Measurements from ENCODE around the gene ADAM12. TPM values are rescaled to one million over a fixed set of nuclear protein-coding genes. Genes with fewer than 3 reads are reported as not detected.

Gene ADAM12
- total and polyA plus RNA-seq, 4 donors = 0.03 to 0.33 (median 0.19) TPM

DNA sequence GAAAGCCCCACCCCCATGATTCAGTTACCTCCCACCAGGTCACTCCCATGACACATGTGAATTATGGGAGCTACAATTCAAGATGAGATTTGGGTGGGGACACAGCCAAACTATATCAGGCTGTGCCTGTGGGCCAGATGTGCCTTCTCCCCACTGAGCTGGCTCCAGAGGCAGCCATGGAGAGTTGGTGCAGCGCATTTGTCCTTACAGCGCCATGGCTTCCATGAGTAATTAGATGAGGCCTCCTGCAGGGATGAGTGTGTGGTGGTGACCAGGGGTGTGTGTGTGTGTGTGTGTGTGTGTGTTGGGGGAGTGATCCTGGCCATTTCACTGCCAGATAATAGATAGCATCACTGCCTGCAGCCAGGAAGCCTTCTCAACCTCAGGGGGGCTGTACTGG, 397.3 kb downstream of the ADAM12 start:
- Histone ChIP-seq H3K9ac (ENCODE audit: low read depth in 1 of 2, low read length in 2 of 2) (no peak overlapping the region), H3K27me3 (ENCODE audit: control insufficient read depth in 4 of 4, insufficient read depth in 4 of 4, low read length in 3 of 4) (peaks cover 0 to 2% (median 0%) of the 10 kb centered on the region in 4 donors), H3K36me3 (ENCODE audit: control insufficient read depth in 4 of 4, insufficient read depth in 3 of 4, low read depth in 1 of 4, low read length in 3 of 4) (no peaks in the 10 kb centered on the region), H3K4me1 (ENCODE audit: control insufficient read depth in 4 of 4, insufficient read depth in 4 of 4, low read length in 3 of 4) (no peaks in the 10 kb centered on the region), H3K4me3 (ENCODE audit: low read depth in 1 of 3, low read length in 3 of 3) (no peak overlapping the region), H3K9me3 (ENCODE audit: control insufficient read depth in 4 of 4, low read length in 3 of 4) (no peaks in the 10 kb centered on the region), H3K27ac (ENCODE audit: low read depth in 1 of 2, low read length in 2 of 2) (no peak overlapping the region)
- TF ChIP-seq TAF1 (conservative IDR thresholded peaks at IDR 0.05) (no peak), JUND (IDR thresholded peaks at IDR 0.05) (no peak), RAD21 (IDR thresholded peaks at IDR 0.05) (no peak), GABPA (IDR thresholded peaks at IDR 0.05 in 1 of 2, conservative IDR thresholded peaks at IDR 0.05 in 1 of 2) (no peak), EGR1 (IDR thresholded peaks at IDR 0.05; ENCODE audit: low read depth in 2 of 2) (no peak), RXRA (IDR thresholded peaks at IDR 0.05) (no peak), FOXA2 (IDR thresholded peaks at IDR 0.05) (no peak)
- TF ChIP-seq, protein P1, sequence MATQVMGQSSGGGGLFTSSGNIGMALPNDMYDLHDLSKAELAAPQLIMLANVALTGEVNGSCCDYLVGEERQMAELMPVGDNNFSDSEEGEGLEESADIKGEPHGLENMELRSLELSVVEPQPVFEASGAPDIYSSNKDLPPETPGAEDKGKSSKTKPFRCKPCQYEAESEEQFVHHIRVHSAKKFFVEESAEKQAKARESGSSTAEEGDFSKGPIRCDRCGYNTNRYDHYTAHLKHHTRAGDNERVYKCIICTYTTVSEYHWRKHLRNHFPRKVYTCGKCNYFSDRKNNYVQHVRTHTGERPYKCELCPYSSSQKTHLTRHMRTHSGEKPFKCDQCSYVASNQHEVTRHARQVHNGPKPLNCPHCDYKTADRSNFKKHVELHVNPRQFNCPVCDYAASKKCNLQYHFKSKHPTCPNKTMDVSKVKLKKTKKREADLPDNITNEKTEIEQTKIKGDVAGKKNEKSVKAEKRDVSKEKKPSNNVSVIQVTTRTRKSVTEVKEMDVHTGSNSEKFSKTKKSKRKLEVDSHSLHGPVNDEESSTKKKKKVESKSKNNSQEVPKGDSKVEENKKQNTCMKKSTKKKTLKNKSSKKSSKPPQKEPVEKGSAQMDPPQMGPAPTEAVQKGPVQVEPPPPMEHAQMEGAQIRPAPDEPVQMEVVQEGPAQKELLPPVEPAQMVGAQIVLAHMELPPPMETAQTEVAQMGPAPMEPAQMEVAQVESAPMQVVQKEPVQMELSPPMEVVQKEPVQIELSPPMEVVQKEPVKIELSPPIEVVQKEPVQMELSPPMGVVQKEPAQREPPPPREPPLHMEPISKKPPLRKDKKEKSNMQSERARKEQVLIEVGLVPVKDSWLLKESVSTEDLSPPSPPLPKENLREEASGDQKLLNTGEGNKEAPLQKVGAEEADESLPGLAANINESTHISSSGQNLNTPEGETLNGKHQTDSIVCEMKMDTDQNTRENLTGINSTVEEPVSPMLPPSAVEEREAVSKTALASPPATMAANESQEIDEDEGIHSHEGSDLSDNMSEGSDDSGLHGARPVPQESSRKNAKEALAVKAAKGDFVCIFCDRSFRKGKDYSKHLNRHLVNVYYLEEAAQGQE (IDR thresholded peaks at IDR 0.05) = no peak
- TF ChIP-seq, protein P2, sequence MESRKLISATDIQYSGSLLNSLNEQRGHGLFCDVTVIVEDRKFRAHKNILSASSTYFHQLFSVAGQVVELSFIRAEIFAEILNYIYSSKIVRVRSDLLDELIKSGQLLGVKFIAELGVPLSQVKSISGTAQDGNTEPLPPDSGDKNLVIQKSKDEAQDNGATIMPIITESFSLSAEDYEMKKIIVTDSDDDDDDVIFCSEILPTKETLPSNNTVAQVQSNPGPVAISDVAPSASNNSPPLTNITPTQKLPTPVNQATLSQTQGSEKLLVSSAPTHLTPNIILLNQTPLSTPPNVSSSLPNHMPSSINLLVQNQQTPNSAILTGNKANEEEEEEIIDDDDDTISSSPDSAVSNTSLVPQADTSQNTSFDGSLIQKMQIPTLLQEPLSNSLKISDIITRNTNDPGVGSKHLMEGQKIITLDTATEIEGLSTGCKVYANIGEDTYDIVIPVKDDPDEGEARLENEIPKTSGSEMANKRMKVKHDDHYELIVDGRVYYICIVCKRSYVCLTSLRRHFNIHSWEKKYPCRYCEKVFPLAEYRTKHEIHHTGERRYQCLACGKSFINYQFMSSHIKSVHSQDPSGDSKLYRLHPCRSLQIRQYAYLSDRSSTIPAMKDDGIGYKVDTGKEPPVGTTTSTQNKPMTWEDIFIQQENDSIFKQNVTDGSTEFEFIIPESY (IDR thresholded peaks at IDR 0.05) = no peak
- TF ChIP-seq, protein P3, sequence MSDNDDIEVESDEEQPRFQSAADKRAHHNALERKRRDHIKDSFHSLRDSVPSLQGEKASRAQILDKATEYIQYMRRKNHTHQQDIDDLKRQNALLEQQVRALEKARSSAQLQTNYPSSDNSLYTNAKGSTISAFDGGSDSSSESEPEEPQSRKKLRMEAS (IDR thresholded peaks at IDR 0.05) = no peak
- DNase-seq (ENCODE audit: low spot score) = no peak
- 95% methylated on average over 2 of the region's 2 CpGs for WGBS

DNA sequence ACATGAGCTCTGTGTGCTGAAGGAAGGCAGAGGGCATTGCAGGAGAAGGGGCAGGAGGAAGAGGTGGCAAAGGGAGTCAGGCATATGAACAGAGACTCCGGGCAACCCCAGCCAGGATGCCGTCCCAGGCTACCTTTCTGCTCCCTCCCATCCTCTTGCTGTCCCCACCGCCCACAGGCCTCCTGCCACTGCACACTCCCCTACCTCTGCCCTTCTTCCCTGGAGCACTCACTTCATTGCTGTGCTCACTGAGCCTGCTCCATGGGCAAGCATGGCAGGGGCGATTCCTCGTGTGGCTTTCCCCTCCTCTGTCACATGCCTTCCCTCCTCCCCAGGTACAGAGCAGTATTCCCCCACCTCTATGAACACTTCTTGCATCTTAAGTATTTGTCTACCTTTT, 398.5 kb downstream of the ADAM12 start:
- no peaks in the 10 kb centered on the region for H3K27me3 ChIP-seq (ENCODE audit: control insufficient read depth in 4 of 4, insufficient read depth in 4 of 4, low read length in 3 of 4)
- no peaks in the 10 kb centered on the region for H3K36me3 ChIP-seq (ENCODE audit: control insufficient read depth in 4 of 4, insufficient read depth in 3 of 4, low read depth in 1 of 4, low read length in 3 of 4)
- H3K9me3 ChIP-seq (ENCODE audit: control insufficient read depth in 4 of 4, low read length in 3 of 4) = no peaks in the 10 kb centered on the region
- H3K4me3 ChIP-seq (ENCODE audit: low read depth in 1 of 3, low read length in 3 of 3) = no peak overlapping the region
- TF ChIP-seq RAD21 (IDR thresholded peaks at IDR 0.05) = no peak
- TF ChIP-seq, protein P2 (IDR thresholded peaks at IDR 0.05) = no peak
- no peak for TF ChIP-seq HNF4G (IDR thresholded peaks at IDR 0.05)
- TF ChIP-seq SP1 (IDR thresholded peaks at IDR 0.05) = no peak
- TF ChIP-seq, protein P3 (IDR thresholded peaks at IDR 0.05) = no peak
- no peak for TF ChIP-seq EGR1 (IDR thresholded peaks at IDR 0.05; ENCODE audit: low read depth in 2 of 2)
- TF ChIP-seq, protein P4, sequence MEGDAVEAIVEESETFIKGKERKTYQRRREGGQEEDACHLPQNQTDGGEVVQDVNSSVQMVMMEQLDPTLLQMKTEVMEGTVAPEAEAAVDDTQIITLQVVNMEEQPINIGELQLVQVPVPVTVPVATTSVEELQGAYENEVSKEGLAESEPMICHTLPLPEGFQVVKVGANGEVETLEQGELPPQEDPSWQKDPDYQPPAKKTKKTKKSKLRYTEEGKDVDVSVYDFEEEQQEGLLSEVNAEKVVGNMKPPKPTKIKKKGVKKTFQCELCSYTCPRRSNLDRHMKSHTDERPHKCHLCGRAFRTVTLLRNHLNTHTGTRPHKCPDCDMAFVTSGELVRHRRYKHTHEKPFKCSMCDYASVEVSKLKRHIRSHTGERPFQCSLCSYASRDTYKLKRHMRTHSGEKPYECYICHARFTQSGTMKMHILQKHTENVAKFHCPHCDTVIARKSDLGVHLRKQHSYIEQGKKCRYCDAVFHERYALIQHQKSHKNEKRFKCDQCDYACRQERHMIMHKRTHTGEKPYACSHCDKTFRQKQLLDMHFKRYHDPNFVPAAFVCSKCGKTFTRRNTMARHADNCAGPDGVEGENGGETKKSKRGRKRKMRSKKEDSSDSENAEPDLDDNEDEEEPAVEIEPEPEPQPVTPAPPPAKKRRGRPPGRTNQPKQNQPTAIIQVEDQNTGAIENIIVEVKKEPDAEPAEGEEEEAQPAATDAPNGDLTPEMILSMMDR (IDR thresholded peaks at IDR 0.05; ENCODE audit: low read depth, low read length, missing input control) = no peak
- TF ChIP-seq, protein P5, sequence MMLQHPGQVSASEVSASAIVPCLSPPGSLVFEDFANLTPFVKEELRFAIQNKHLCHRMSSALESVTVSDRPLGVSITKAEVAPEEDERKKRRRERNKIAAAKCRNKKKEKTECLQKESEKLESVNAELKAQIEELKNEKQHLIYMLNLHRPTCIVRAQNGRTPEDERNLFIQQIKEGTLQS (IDR thresholded peaks at IDR 0.05) = no peak
- TF ChIP-seq, protein P1 (IDR thresholded peaks at IDR 0.05) = no peak
- no peak for TF ChIP-seq GABPA (IDR thresholded peaks at IDR 0.05 in 1 of 2, conservative IDR thresholded peaks at IDR 0.05 in 1 of 2)
- no peak for TF ChIP-seq HNF4A (conservative IDR thresholded peaks at IDR 0.05)
- TF ChIP-seq TAF1 (conservative IDR thresholded peaks at IDR 0.05) = no peak
- TF ChIP-seq YY1 (IDR thresholded peaks at IDR 0.05) = no peak
- TF ChIP-seq NR2F2 (IDR thresholded peaks at IDR 0.05) = no peak
- TF ChIP-seq FOXA2 (IDR thresholded peaks at IDR 0.05) = no peak
- H3K9ac ChIP-seq (ENCODE audit: low read depth in 1 of 2, low read length in 2 of 2) = no peak overlapping the region
- no peaks in the 10 kb centered on the region for H3K4me1 ChIP-seq (ENCODE audit: control insufficient read depth in 4 of 4, insufficient read depth in 4 of 4, low read length in 3 of 4)
- no peak for DNase-seq (ENCODE audit: low spot score)
- WGBS = 92% methylated on average over 5 of the region's 5 CpGs
- no peak overlapping the region for H3K27ac ChIP-seq (ENCODE audit: low read depth in 1 of 2, low read length in 2 of 2)

All from liver (tissue), 9 donors.